ENCODE measurements around the gene REV3L. TPM values are rescaled to one million over a fixed set of nuclear protein-coding genes. Genes with fewer than 3 reads are reported as not detected.

REV3L gene
- total and polyA plus RNA-seq, 2 of the 8 experiments (the other 6 are each of a cell fraction or from before 2014, with no cell fraction given) = 2.1 to 6.6 TPM

DNA sequence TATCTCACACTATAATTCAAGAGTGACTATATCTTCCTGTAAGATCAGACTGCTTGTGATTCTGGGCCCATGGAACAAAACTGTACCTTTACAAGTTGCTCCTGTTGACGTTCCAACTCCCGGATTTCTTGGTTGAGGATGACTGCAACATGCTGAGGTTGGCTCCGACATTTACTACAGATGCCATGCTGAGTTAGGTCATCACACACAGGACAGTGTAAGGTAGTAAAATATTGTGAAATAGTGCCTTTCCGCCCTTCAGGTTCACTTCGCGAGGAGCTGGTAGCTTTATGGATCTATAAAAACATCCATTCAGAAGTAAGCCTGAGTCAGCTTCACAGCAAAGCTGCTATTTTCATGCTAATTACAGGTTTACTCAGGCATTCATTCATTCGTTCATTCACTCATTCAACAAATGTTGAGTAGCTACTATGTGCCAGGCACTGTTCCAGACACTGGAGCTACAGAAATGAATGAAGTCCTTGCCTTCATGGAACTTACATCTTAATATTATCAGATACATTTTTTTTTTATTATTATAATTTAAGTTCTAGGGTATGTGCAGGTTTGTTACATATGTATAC, 175.7 kb downstream of the REV3L start:
- no peak overlapping the region for H3K56ac ChIP-seq (replicated peaks; ENCODE audit: insufficient read length, low read depth, low read length)
- H3K4me1 ChIP-seq (replicated peaks in 1 of 4; ENCODE audit: control insufficient read depth in 3 of 4, insufficient read depth in 4 of 4, low read length in 3 of 4) = no peaks in the 10 kb centered on the region
- no peak overlapping the region for H3K4me2 ChIP-seq (ENCODE audit: insufficient read depth in 1 of 2, low read depth in 2 of 2, low read length in 2 of 2)
- H3K4me3 ChIP-seq (ENCODE audit: extremely low read depth in 1 of 4, insufficient read depth in 2 of 4, low read depth in 3 of 4, low read length in 4 of 4) = no peak overlapping the region
- 90% methylated on average over 7 of the region's 7 CpGs; no CpG with 5 or more reads in 1 of the 2 experiments for WGBS, 2 experiments (ENCODE audit: extremely low coverage in 1 of 2, insufficient coverage in 1 of 2, insufficient read length in 1 of 2, insufficient replicate concordance in 2 of 2, low coverage in 1 of 2, low lambda C conversion rate in 2 of 2, missing lambda C conversion rate in 1 of 2)
- DNase-seq (ENCODE audit: low read depth in 1 of 2, low spot score in 2 of 2) (no peak), FAIRE-seq (no peak)
- no peak overlapping the region for H4K8ac ChIP-seq (ENCODE audit: extremely low read depth, insufficient read depth, low read length)
- no peak overlapping the region for H2BK12ac ChIP-seq (ENCODE audit: low read depth, low read length)
- H3K4ac ChIP-seq (replicated peaks; ENCODE audit: insufficient read length, low read depth, low read length) = no peak overlapping the region
- no peak overlapping the region for H4K91ac ChIP-seq (replicated peaks; ENCODE audit: insufficient read length, low read length)
- no peak overlapping the region for H3K18ac ChIP-seq (ENCODE audit: extremely low read depth, low read length)
- no peaks in the 10 kb centered on the region for H3K27me3 ChIP-seq (replicated peaks in 1 of 4; ENCODE audit: control insufficient read depth in 3 of 4, extremely low read depth in 1 of 4, insufficient read depth in 3 of 4, low read length in 3 of 4)
- H2AK5ac ChIP-seq (ENCODE audit: low read depth, low read length) = no peak overlapping the region
- no peak overlapping the region for H4K5ac ChIP-seq (ENCODE audit: insufficient read length, low read depth, low read length)
- H3K14ac ChIP-seq (ENCODE audit: insufficient read length) = no peak overlapping the region
- no peak overlapping the region; the same call in 1 of the 2 replicates for H2BK5ac ChIP-seq (ENCODE audit: low read depth, low read length)
- H2BK20ac ChIP-seq (ENCODE audit: low read length) = no peak overlapping the region
- no peak overlapping the region for H3K23ac ChIP-seq (ENCODE audit: insufficient read length)
- POLR2A ChIA-PET (ENCODE audit: partially characterized antibody) = interaction anchor here (0.7 kb wide), 1 partner anchor 736 kb away, joined by 3 read pairs; no protein-coding TSS in a partner anchor
- H2BK15ac ChIP-seq (ENCODE audit: low read length) = no peak overlapping the region
- TF ChIP-seq CEBPB (IDR thresholded peaks at IDR 0.05; ENCODE audit: low read depth, low read length) (peak; percentile 13; the same call in 1 of the 2 replicates), SIRT6 (IDR thresholded peaks at IDR 0.05; ENCODE audit: low read length) (no peak), CTBP2 (IDR thresholded peaks at IDR 0.05; ENCODE audit: borderline replicate concordance, insufficient read depth, insufficient read length, low read length) (no peak)
- no peak overlapping the region for H3K9ac ChIP-seq (replicated peaks in 1 of 4; ENCODE audit: extremely low read depth in 1 of 4, low read depth in 3 of 4, low read length in 3 of 4)
- no peaks in the 10 kb centered on the region for H3K79me1 ChIP-seq (ENCODE audit: low read depth, low read length)
- H3K79me2 ChIP-seq (ENCODE audit: control insufficient read depth in 1 of 2, insufficient read depth in 2 of 2, low read length in 2 of 2) = no peaks in the 10 kb centered on the region
- no peaks in the 10 kb centered on the region for H3K9me3 ChIP-seq (ENCODE audit: insufficient read depth in 2 of 2, low read depth in 1 of 2, low read length in 1 of 2)
- H2AFZ ChIP-seq (ENCODE audit: low read length) = no peak overlapping the region
- CTCF ChIA-PET (ENCODE audit: partially characterized antibody) = interaction anchor here (0.6 kb wide), 1 partner anchor 22 kb away, joined by 5 read pairs; no protein-coding TSS in a partner anchor
- H3K36me3 ChIP-seq (ENCODE audit: control insufficient read depth in 2 of 4, insufficient read depth in 4 of 4, low read length in 3 of 4) = peaks cover 0 to 6% (median under 1%) of the 10 kb centered on the region in 4 experiments; a peak in 3 of 8 replicates
- no peak overlapping the region for H2BK120ac ChIP-seq (replicated peaks; ENCODE audit: low read depth, low read length)
- H4K20me1 ChIP-seq (replicated peaks in 1 of 2; ENCODE audit: control insufficient read depth in 1 of 2, insufficient read depth in 2 of 2, low read length in 2 of 2) = no peaks in the 10 kb centered on the region
- no peak overlapping the region for H3K27ac ChIP-seq (ENCODE audit: low read depth, low read length)
- H3K23me2 ChIP-seq (ENCODE audit: low read depth, low read length) = no peaks in the 10 kb centered on the region

Data from H1 (cell line).